ENCODE measurements around the gene SCD. TPM values are rescaled to one million over a fixed set of nuclear protein-coding genes. Genes with fewer than 3 reads are reported as not detected.
A peak's percentile ranks its signal among the peaks of the same experiment; 100 is the strongest.
"Not testable (repeated sequence)": the region's sequence is repeated elsewhere in the genome, so short reads cannot be mapped to it uniquely, and the experiment has no call there.

The SCD gene
- polyA plus RNA-seq, 1 donor: 36.3 TPM

- DNase-seq: no peak
Measured at GRCh38 chr10:100359529-100360150, 12.6 kb downstream of the SCD start.

- DNase-seq: no peak
Measured at GRCh38 chr10:100360234-100360633, 13.2 kb downstream of the SCD start.

GRCh38 chr10:100362570-100363496 is 15.8 kb downstream of the SCD start:
- DNase-seq: no peak

GRCh38 chr10:100364175-100364574 is 17.1 kb downstream of the SCD start:
- no peak for DNase-seq

GRCh38 chr10:100364735-100365391 is 17.8 kb downstream of the SCD start:
- DNase-seq: peak; percentile 76

- no peak for DNase-seq
Measured at GRCh38 chr10:100368721-100369120, 21.7 kb downstream of the SCD start.

- peak; percentile 38 for DNase-seq
Measured at GRCh38 chr10:100370714-100371481, 23.9 kb downstream of the SCD start.

GRCh38 chr10:100371482-100372027 is 24.5 kb downstream of the SCD start:
- DNase-seq: no peak

- no peak for DNase-seq
Measured at GRCh38 chr10:100372415-100373297, 25.6 kb downstream of the SCD start.

- DNase-seq: peak; percentile 98
Measured at GRCh38 chr10:100373298-100374199, 26.5 kb downstream of the SCD start.

- no peak for DNase-seq
Measured at GRCh38 chr10:100374200-100374655, 27.2 kb downstream of the SCD start.

GRCh38 chr10:100374677-100375353 is 27.8 kb downstream of the SCD start:
- not testable (repeated sequence) for DNase-seq

- DNase-seq: not testable (repeated sequence)
Measured at GRCh38 chr10:100376656-100377055, 29.6 kb downstream of the SCD start.

GRCh38 chr10:100377830-100378229 is 30.8 kb downstream of the SCD start:
- no peak for DNase-seq

- no peak for DNase-seq
Measured at GRCh38 chr10:100380400-100380799, 33.4 kb downstream of the SCD start.

GRCh38 chr10:100382553-100382952 is 35.5 kb downstream of the SCD start:
- DNase-seq: no peak

GRCh38 chr10:100383251-100383650 is 36.2 kb downstream of the SCD start:
- no peak for DNase-seq

GRCh38 chr10:100391163-100392002 is 44.4 kb downstream of the SCD start:
- no peak for DNase-seq
